Activated T-cell treated with anti-CD3 and anti-CD28 coated beads, Interleukin-2, amount 50 U/mL, for 72 hours (primary cell): ENCODE measurements around the gene MPRIP. TPM values are rescaled to one million over a fixed set of nuclear protein-coding genes. Genes with fewer than 3 reads are reported as not detected.

Experiments
- ATAC-seq, 2 donors: fragments of 150-1000 bp; cut with Tn5 transposase; replicated peaks in 1 of 2; 2 replicates each; pipeline ENCODE4 v1.10.0; 2021; ENCODE audit warnings: moderate library complexity in 2 of 2, mild to moderate bottlenecking in 1 of 2
- DNase-seq, 2 donors: peaks; one replicate each; pipeline ENCODE4 v3.0.0; 2021 to 2022; ENCODE audit warnings: mixed read lengths in 1 of 2
- H3K27ac Mint-ChIP-seq: one replicate; pipeline ENCODE4 v1.8.0; 2022; ENCODE audit warnings: mild to moderate bottlenecking, moderate library complexity, mixed read lengths
- H3K27me3 Mint-ChIP-seq: one replicate; pipeline ENCODE4 v1.8.0; 2022; ENCODE audit warnings: low read depth, mixed read lengths
- H3K36me3 Mint-ChIP-seq, 2 donors: one replicate each; pipeline ENCODE4 v1.8.0; 2022; ENCODE audit warnings: mixed read lengths in 2 of 2, mild to moderate bottlenecking in 1 of 2; ENCODE audit not compliant: insufficient read depth in 2 of 2
- H3K4me1 Mint-ChIP-seq: one replicate; pipeline ENCODE4 v1.8.0; 2022; ENCODE audit warnings: low read depth, mixed read lengths
- H3K4me3 Mint-ChIP-seq, 2 donors: one replicate each; pipeline ENCODE4 v1.8.0; 2022; ENCODE audit warnings: mild to moderate bottlenecking in 2 of 2, mixed read lengths in 2 of 2, moderate library complexity in 2 of 2
- H3K9me3 Mint-ChIP-seq, 2 donors: one replicate each; pipeline ENCODE4 v1.8.0; 2022; ENCODE audit warnings: mixed read lengths in 2 of 2
- total RNA-seq, 2 donors: library from RNA; stranded (reverse); gene quantifications; one replicate each; pipeline ENCODE4 v1.2.3, GENCODE V29; 2022

The MPRIP gene
- total RNA-seq, 2 donors from 2014 or later, result 110 to 128 TPM

GRCh38 chr17:17103160-17103559 lies 60.9 kb downstream of the MPRIP start:
- H3K27ac Mint-ChIP-seq, result no peak overlapping the region
- ATAC-seq (no peak), DNase-seq (no peak)
- peaks cover 31% of the 10 kb centered on the region for H3K4me1 Mint-ChIP-seq
- H3K36me3 Mint-ChIP-seq, result no peaks in the 10 kb centered on the region
- no peak overlapping the region for H3K4me3 Mint-ChIP-seq
- no peaks in the 10 kb centered on the region for H3K9me3 Mint-ChIP-seq
- no peaks in the 10 kb centered on the region for H3K27me3 Mint-ChIP-seq

- DNase-seq (no peak), ATAC-seq (no peak)
- H3K36me3 Mint-ChIP-seq, result no peaks in the 10 kb centered on the region
- no peak overlapping the region for H3K4me3 Mint-ChIP-seq
- no peak overlapping the region for H3K27ac Mint-ChIP-seq
- no peaks in the 10 kb centered on the region for H3K27me3 Mint-ChIP-seq
- peaks cover 38% of the 10 kb centered on the region for H3K4me1 Mint-ChIP-seq
- no peaks in the 10 kb centered on the region for H3K9me3 Mint-ChIP-seq
These were observed 61.8 kb downstream of the MPRIP start for GRCh38 chr17:17104036-17104435.

GRCh38 chr17:17104494-17104893 lies 62.2 kb downstream of the MPRIP start:
- no peak overlapping the region for H3K4me3 Mint-ChIP-seq
- no peak overlapping the region for H3K27ac Mint-ChIP-seq
- no peak for ATAC-seq
- no peaks in the 10 kb centered on the region for H3K9me3 Mint-ChIP-seq
- DNase-seq, result no peak
- H3K27me3 Mint-ChIP-seq, result no peaks in the 10 kb centered on the region
- H3K36me3 Mint-ChIP-seq, result no peaks in the 10 kb centered on the region
- peaks cover 43% of the 10 kb centered on the region for H3K4me1 Mint-ChIP-seq

- Mint-ChIP-seq H3K4me1 (peaks cover 56% of the 10 kb centered on the region), H3K27ac (no peak overlapping the region), H3K9me3 (no peaks in the 10 kb centered on the region), H3K36me3 (no peaks in the 10 kb centered on the region), H3K4me3 (no peak overlapping the region), H3K27me3 (no peaks in the 10 kb centered on the region)
- no peak for ATAC-seq
- DNase-seq, result no peak
These were observed 63.7 kb downstream of the MPRIP start for GRCh38 chr17:17105976-17106375.

- Mint-ChIP-seq H3K9me3 (no peaks in the 10 kb centered on the region), H3K4me1 (peaks cover 56% of the 10 kb centered on the region), H3K4me3 (no peak overlapping the region)
These were observed 64.5 kb downstream of the MPRIP start for GRCh38 chr17:17106756-17107155.

GRCh38 chr17:17107281-17107680 lies 65.0 kb downstream of the MPRIP start:
- H3K4me1 Mint-ChIP-seq, result peaks cover 56% of the 10 kb centered on the region
- no peak overlapping the region for H3K4me3 Mint-ChIP-seq
- H3K36me3 Mint-ChIP-seq, result no peaks in the 10 kb centered on the region
- H3K27me3 Mint-ChIP-seq, result no peaks in the 10 kb centered on the region
- no peak for DNase-seq
- no peak for ATAC-seq
- H3K9me3 Mint-ChIP-seq, result no peaks in the 10 kb centered on the region
- peak overlapping the region; percentile 38 for H3K27ac Mint-ChIP-seq

More at GRCh38 chr17:17106756-17107155, 64.5 kb downstream of the MPRIP start:
- Mint-ChIP-seq H3K27ac (peak overlapping the region; percentile 24), H3K36me3 (no peaks in the 10 kb centered on the region), H3K27me3 (no peaks in the 10 kb centered on the region)
- no peak for DNase-seq
- ATAC-seq, result no peak

GRCh38 chr17:17107891-17108431 lies 65.7 kb downstream of the MPRIP start:
- H3K36me3 Mint-ChIP-seq, result no peaks in the 10 kb centered on the region
- H3K9me3 Mint-ChIP-seq, result no peaks in the 10 kb centered on the region
- no peaks in the 10 kb centered on the region for H3K27me3 Mint-ChIP-seq
- peak; percentile 32 to 54 for ATAC-seq
- H3K27ac Mint-ChIP-seq, result peak overlapping the region; percentile 44
- no peak for DNase-seq
- peaks cover 56% of the 10 kb centered on the region for H3K4me1 Mint-ChIP-seq
- peak overlapping the region in 1 of 2 donors; percentile 37 for H3K4me3 Mint-ChIP-seq

- ATAC-seq (no peak), DNase-seq (no peak)
- H3K27ac Mint-ChIP-seq, result no peak overlapping the region
- no peak overlapping the region for H3K4me3 Mint-ChIP-seq
- no peaks in the 10 kb centered on the region for H3K9me3 Mint-ChIP-seq
- no peaks in the 10 kb centered on the region for H3K36me3 Mint-ChIP-seq
- H3K27me3 Mint-ChIP-seq, result no peaks in the 10 kb centered on the region
- H3K4me1 Mint-ChIP-seq, result peaks cover 56% of the 10 kb centered on the region
These were observed 66.3 kb downstream of the MPRIP start for GRCh38 chr17:17108451-17109049.

- ATAC-seq (no peak), DNase-seq (no peak)
- no peaks in the 10 kb centered on the region for H3K36me3 Mint-ChIP-seq
- peak overlapping the region; percentile 54 for H3K27ac Mint-ChIP-seq
- no peaks in the 10 kb centered on the region for H3K9me3 Mint-ChIP-seq
- H3K4me3 Mint-ChIP-seq, result no peak overlapping the region
- no peaks in the 10 kb centered on the region for H3K27me3 Mint-ChIP-seq
- peaks cover 60% of the 10 kb centered on the region for H3K4me1 Mint-ChIP-seq
These were observed 67.0 kb downstream of the MPRIP start for GRCh38 chr17:17109256-17109655.

- H3K27ac Mint-ChIP-seq, result peak overlapping the region; percentile 19
- H3K27me3 Mint-ChIP-seq, result no peaks in the 10 kb centered on the region
- ATAC-seq (no peak), DNase-seq (no peak)
- peaks cover 60% of the 10 kb centered on the region for H3K4me1 Mint-ChIP-seq
- no peaks in the 10 kb centered on the region for H3K9me3 Mint-ChIP-seq
- no peaks in the 10 kb centered on the region for H3K36me3 Mint-ChIP-seq
- H3K4me3 Mint-ChIP-seq, result peak overlapping the region in 1 of 2 donors; percentile 13
These were observed 67.7 kb downstream of the MPRIP start for GRCh38 chr17:17109907-17110306.

GRCh38 chr17:17110520-17110919 lies 68.3 kb downstream of the MPRIP start:
- Mint-ChIP-seq H3K27ac (peak overlapping the region; percentile 85), H3K27me3 (no peaks in the 10 kb centered on the region), H3K36me3 (no peaks in the 10 kb centered on the region), H3K4me3 (no peak overlapping the region), H3K9me3 (no peaks in the 10 kb centered on the region), H3K4me1 (peaks cover 60% of the 10 kb centered on the region)
- ATAC-seq (no peak), DNase-seq (no peak)

- no peak for ATAC-seq
- DNase-seq, result no peak
- Mint-ChIP-seq H3K4me3 (no peak overlapping the region), H3K36me3 (no peaks in the 10 kb centered on the region), H3K27ac (no peak overlapping the region), H3K27me3 (no peaks in the 10 kb centered on the region), H3K4me1 (peaks cover 52% of the 10 kb centered on the region), H3K9me3 (no peaks in the 10 kb centered on the region)
These were observed 69.4 kb downstream of the MPRIP start for GRCh38 chr17:17111401-17112393.

- H3K4me3 Mint-ChIP-seq, result no peak overlapping the region
- H3K9me3 Mint-ChIP-seq, result no peaks in the 10 kb centered on the region
- DNase-seq (no peak), ATAC-seq (no peak)
- H3K4me1 Mint-ChIP-seq, result peaks cover 47% of the 10 kb centered on the region
- no peaks in the 10 kb centered on the region for H3K36me3 Mint-ChIP-seq
- H3K27ac Mint-ChIP-seq, result no peak overlapping the region
- no peaks in the 10 kb centered on the region for H3K27me3 Mint-ChIP-seq
These were observed 70.5 kb downstream of the MPRIP start for GRCh38 chr17:17112628-17113200.
